ENCODE data around the gene KLHL29.

GRCh38 chr2:23390152-23390551 lies 5.2 kb downstream of the KLHL29 start:
- TF ChIP-seq, protein P1, sequence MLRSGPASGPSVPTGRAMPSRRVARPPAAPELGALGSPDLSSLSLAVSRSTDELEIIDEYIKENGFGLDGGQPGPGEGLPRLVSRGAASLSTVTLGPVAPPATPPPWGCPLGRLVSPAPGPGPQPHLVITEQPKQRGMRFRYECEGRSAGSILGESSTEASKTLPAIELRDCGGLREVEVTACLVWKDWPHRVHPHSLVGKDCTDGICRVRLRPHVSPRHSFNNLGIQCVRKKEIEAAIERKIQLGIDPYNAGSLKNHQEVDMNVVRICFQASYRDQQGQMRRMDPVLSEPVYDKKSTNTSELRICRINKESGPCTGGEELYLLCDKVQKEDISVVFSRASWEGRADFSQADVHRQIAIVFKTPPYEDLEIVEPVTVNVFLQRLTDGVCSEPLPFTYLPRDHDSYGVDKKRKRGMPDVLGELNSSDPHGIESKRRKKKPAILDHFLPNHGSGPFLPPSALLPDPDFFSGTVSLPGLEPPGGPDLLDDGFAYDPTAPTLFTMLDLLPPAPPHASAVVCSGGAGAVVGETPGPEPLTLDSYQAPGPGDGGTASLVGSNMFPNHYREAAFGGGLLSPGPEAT (IDR thresholded peaks at IDR 0.05; ENCODE audit: low read depth) = no peak
- TF ChIP-seq RAD21 (IDR thresholded peaks at IDR 0.05; ENCODE audit: insufficient read depth, low read depth, low read length) = no peak
- no peak for TF ChIP-seq MAX (IDR thresholded peaks at IDR 0.05; ENCODE audit: low read depth, low read length)
